ENCODE results near the gene THSD4.

- TF ChIP-seq POLR2A (IDR thresholded peaks at IDR 0.05) (no peak), CTCF (IDR thresholded peaks at IDR 0.05) (no peak)
These were observed 160.5 kb downstream of the THSD4 start for GRCh38 chr15:71275566-71276335.

Measured in thyroid gland (tissue), 4 donors.